H9 (cell line): ENCODE data around the gene LAGE3. TPM values are rescaled to one million over a fixed set of nuclear protein-coding genes. Genes with fewer than 3 reads are reported as not detected.

ENCODE experiments used
- DNase-seq: peaks from one replicate; pipeline ENCODE4 v3.0.0-alpha.2; 2017
- H2AFZ ChIP-seq: one replicate; pipeline ENCODE4 v1.6.1; 2013; ENCODE audit warnings: mild to moderate bottlenecking, low read length, control low read depth, moderate library complexity
- H2AK5ac ChIP-seq: 2 replicates; pipeline ENCODE4 v1.6.1; 2013; ENCODE audit warnings: low read length, control low read depth, mixed read lengths; ENCODE audit not compliant: insufficient read length
- H2BK120ac ChIP-seq: one replicate; pipeline ENCODE4 v1.6.1; 2013; ENCODE audit warnings: low read depth, mild to moderate bottlenecking, low read length, control low read depth, inconsistent platforms; ENCODE audit not compliant: poor library complexity, severe bottlenecking
- H2BK12ac ChIP-seq: 2 replicates; pipeline ENCODE4 v1.6.1; 2013; ENCODE audit warnings: low read length, control low read depth, mixed read lengths, low read depth; ENCODE audit not compliant: insufficient read length
- H2BK15ac ChIP-seq: 2 replicates; pipeline ENCODE4 v1.6.1; 2013; ENCODE audit warnings: low read depth, low read length, control low read depth
- H2BK20ac ChIP-seq: one replicate; pipeline ENCODE4 v1.6.1; 2013; ENCODE audit warnings: low read depth, mild to moderate bottlenecking, low read length, control low read depth, inconsistent platforms; ENCODE audit not compliant: poor library complexity, severe bottlenecking
- H2BK5ac ChIP-seq: 2 replicates; pipeline ENCODE4 v1.6.1; 2013; ENCODE audit warnings: low read length, control low read depth, mixed read lengths; ENCODE audit not compliant: insufficient read length
- H3K14ac ChIP-seq: 2 replicates; pipeline ENCODE4 v1.6.1; 2013; ENCODE audit warnings: low read length, control low read depth; ENCODE audit not compliant: insufficient read depth
- H3K18ac ChIP-seq: 2 replicates; pipeline ENCODE4 v1.6.1; 2013; ENCODE audit warnings: low read depth, mild to moderate bottlenecking, mixed read lengths, low read length, control low read depth; ENCODE audit not compliant: insufficient read length
- H3K23ac ChIP-seq: 2 replicates; pipeline ENCODE4 v1.6.1; 2013; ENCODE audit warnings: low read length, control low read depth, mixed read lengths, low read depth; ENCODE audit not compliant: insufficient read length
- H3K23me2 ChIP-seq: 2 replicates; pipeline ENCODE4 v1.6.1; 2013; ENCODE audit warnings: low read depth, mild to moderate bottlenecking, mixed read lengths, low read length, control low read depth; ENCODE audit not compliant: insufficient read length, poor library complexity, severe bottlenecking
- H3K27ac ChIP-seq: 2 replicates; pipeline ENCODE4 v1.5.1; 2013; ENCODE audit warnings: low read length, control low read depth, mixed read lengths, low read depth; ENCODE audit not compliant: insufficient read length
- H3K27me3 ChIP-seq: 2 replicates; pipeline ENCODE4 v1.6.1; 2013; ENCODE audit warnings: low read length, control low read depth, inconsistent platforms; ENCODE audit not compliant: insufficient read depth
- H3K4ac ChIP-seq: 2 replicates; pipeline ENCODE4 v1.6.1; 2013; ENCODE audit warnings: low read depth, mild to moderate bottlenecking, control low read depth, inconsistent platforms, low read length, moderate library complexity
- H3K4me1 ChIP-seq: 2 replicates; pipeline ENCODE4 v1.6.1; 2013; ENCODE audit warnings: low read length, control low read depth, inconsistent platforms; ENCODE audit not compliant: insufficient read depth
- H3K4me2 ChIP-seq: 2 replicates; pipeline ENCODE4 v1.6.1; 2013; ENCODE audit warnings: low read length, control low read depth, mixed read lengths; ENCODE audit not compliant: insufficient read length, insufficient read depth
- H3K56ac ChIP-seq: 2 replicates; pipeline ENCODE4 v1.6.1; 2013; ENCODE audit warnings: low read depth, mild to moderate bottlenecking, mixed read lengths, low read length, control low read depth; ENCODE audit not compliant: insufficient read length
- H3K79me1 ChIP-seq: 2 replicates; pipeline ENCODE4 v1.6.1; 2013; ENCODE audit warnings: low read depth, mild to moderate bottlenecking, moderate library complexity, low read length, control low read depth, inconsistent platforms; ENCODE audit not compliant: insufficient read depth, poor library complexity, severe bottlenecking
- H3K79me2 ChIP-seq: 2 replicates; pipeline ENCODE4 v1.6.1; 2013; ENCODE audit warnings: low read length, control low read depth, inconsistent platforms; ENCODE audit not compliant: insufficient read depth
- H3K9ac ChIP-seq: 2 replicates; pipeline ENCODE4 v1.6.1; 2013; ENCODE audit warnings: low read length, control low read depth, mixed read lengths; ENCODE audit not compliant: insufficient read length; ENCODE audit errors: extremely low read depth
- H3K9me3 ChIP-seq: one replicate; pipeline ENCODE4 v1.6.1; 2013; ENCODE audit warnings: low read depth, low read length, inconsistent platforms; ENCODE audit not compliant: control insufficient read depth
- H3T11ph ChIP-seq: one replicate; pipeline ENCODE4 v1.6.1; 2013; ENCODE audit warnings: mild to moderate bottlenecking, low read length, control low read depth, inconsistent platforms
- H4K20me1 ChIP-seq: one replicate; pipeline ENCODE4 v1.6.1; 2013; ENCODE audit not compliant: control insufficient read depth, insufficient read length, insufficient read depth
- H4K5ac ChIP-seq: 2 replicates; pipeline ENCODE4 v1.6.1; 2013; ENCODE audit warnings: low read depth, mild to moderate bottlenecking, mixed read lengths, low read length, control low read depth; ENCODE audit not compliant: insufficient read length
- H4K8ac ChIP-seq: replicated peaks from 2 replicates; pipeline ENCODE4 v1.6.1; 2013; ENCODE audit warnings: low read length, control low read depth, mixed read lengths, low read depth; ENCODE audit not compliant: insufficient read length
- H4K91ac ChIP-seq: 2 replicates; pipeline ENCODE4 v1.6.1; 2013; ENCODE audit warnings: low read depth, mild to moderate bottlenecking, moderate library complexity, mixed read lengths, low read length, control low read depth; ENCODE audit not compliant: insufficient read length
- H3K27ac Mint-ChIP-seq, 3 experiments: 2 replicates in 2 of 3; 3 replicates in 1 of 3; pipeline ENCODE4 v1.8.0; 2020 to 2021; ENCODE audit warnings: mixed read lengths in 3 of 3, mild to moderate bottlenecking in 1 of 3, moderate library complexity in 1 of 3
- H3K27me3 Mint-ChIP-seq: 2 replicates; pipeline ENCODE4 v1.8.0; 2021; ENCODE audit warnings: low read depth, mild to moderate bottlenecking, moderate library complexity, mixed read lengths
- H3K36me3 Mint-ChIP-seq, 3 experiments: 2 replicates in 2 of 3; 3 replicates in 1 of 3; pipeline ENCODE4 v1.8.0; 2020 to 2021; ENCODE audit warnings: low read depth in 3 of 3, mixed read lengths in 3 of 3; ENCODE audit not compliant: insufficient read depth in 1 of 3
- H3K4me1 Mint-ChIP-seq, 2 experiments: 2 replicates each; pipeline ENCODE4 v1.8.0; 2020; ENCODE audit warnings: mixed read lengths in 2 of 2
- H3K4me3 Mint-ChIP-seq, 2 experiments: 2 replicates in 1 of 2; 3 replicates in 1 of 2; pipeline ENCODE4 v1.8.0; 2020 to 2021; ENCODE audit warnings: mild to moderate bottlenecking in 2 of 2, mixed read lengths in 2 of 2, moderate library complexity in 1 of 2
- H3K9me3 Mint-ChIP-seq, 2 experiments: 2 replicates in 1 of 2; 3 replicates in 1 of 2; pipeline ENCODE4 v1.8.0; 2020; ENCODE audit warnings: mild to moderate bottlenecking in 2 of 2, mixed read lengths in 2 of 2, moderate library complexity in 1 of 2
- WGBS: extraction: QIAGEN DNeasy Blood & Tissue Kit; methylation state at CpG from one replicate; pipeline ENCODE4 v1.1.7; 2013; ENCODE audit warnings: missing lambda C conversion rate, low lambda C conversion rate, mixed read lengths; ENCODE audit not compliant: insufficient read length; ENCODE audit errors: extremely low coverage; 5-methylcytosine and 5-hydroxymethylcytosine counted together
- total RNA-seq: library from RNA; stranded (reverse); gene quantifications from 2 replicates; pipeline ENCODE4 v1.2.1, GENCODE V29; 2021
- TF ChIP-seq, protein P1 (sequence below): fragments of 200-600 bp; sonication (generic); conservative IDR thresholded peaks from 3 replicates; pipeline ENCODE4 v1.8.0; 2021; ENCODE audit warnings: antibody characterized with exemption, mild to moderate bottlenecking

Gene LAGE3
- total RNA-seq, 1 experiment from 2014 or later, result 32.5 TPM

GRCh38 chrX:154470434-154470833, 8.6 kb downstream of the LAGE3 start:
- H4K20me1 ChIP-seq, result no peaks in the 10 kb centered on the region
- no peak overlapping the region for H3K27ac Mint-ChIP-seq
- H2BK20ac ChIP-seq, result no peak overlapping the region
- H3K4me1 Mint-ChIP-seq, result no peaks in the 10 kb centered on the region
- H3K9ac ChIP-seq, result no peak overlapping the region
- H3K4me3 Mint-ChIP-seq, result no peak overlapping the region
- no peak overlapping the region for H3K56ac ChIP-seq
- no peak overlapping the region for H4K8ac ChIP-seq
- H3K27me3 Mint-ChIP-seq, result peaks cover under 1% of the 10 kb centered on the region; the same call in 1 of the 2 replicates
- no peaks in the 10 kb centered on the region for H3K23me2 ChIP-seq
- no peak overlapping the region for H3K18ac ChIP-seq
- no peak overlapping the region for H3K4me2 ChIP-seq
- no peak overlapping the region for H2BK120ac ChIP-seq
- H4K91ac ChIP-seq, result no peak overlapping the region
- H3K27ac ChIP-seq, result no peak overlapping the region
- no peak overlapping the region for H2BK5ac ChIP-seq
- TF ChIP-seq, protein P1, sequence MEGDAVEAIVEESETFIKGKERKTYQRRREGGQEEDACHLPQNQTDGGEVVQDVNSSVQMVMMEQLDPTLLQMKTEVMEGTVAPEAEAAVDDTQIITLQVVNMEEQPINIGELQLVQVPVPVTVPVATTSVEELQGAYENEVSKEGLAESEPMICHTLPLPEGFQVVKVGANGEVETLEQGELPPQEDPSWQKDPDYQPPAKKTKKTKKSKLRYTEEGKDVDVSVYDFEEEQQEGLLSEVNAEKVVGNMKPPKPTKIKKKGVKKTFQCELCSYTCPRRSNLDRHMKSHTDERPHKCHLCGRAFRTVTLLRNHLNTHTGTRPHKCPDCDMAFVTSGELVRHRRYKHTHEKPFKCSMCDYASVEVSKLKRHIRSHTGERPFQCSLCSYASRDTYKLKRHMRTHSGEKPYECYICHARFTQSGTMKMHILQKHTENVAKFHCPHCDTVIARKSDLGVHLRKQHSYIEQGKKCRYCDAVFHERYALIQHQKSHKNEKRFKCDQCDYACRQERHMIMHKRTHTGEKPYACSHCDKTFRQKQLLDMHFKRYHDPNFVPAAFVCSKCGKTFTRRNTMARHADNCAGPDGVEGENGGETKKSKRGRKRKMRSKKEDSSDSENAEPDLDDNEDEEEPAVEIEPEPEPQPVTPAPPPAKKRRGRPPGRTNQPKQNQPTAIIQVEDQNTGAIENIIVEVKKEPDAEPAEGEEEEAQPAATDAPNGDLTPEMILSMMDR, result no peak
- H3K4ac ChIP-seq, result no peak overlapping the region
- no peaks in the 10 kb centered on the region for H3K4me1 ChIP-seq
- peaks cover 56 to 86% of the 10 kb centered on the region in 2 experiments for H3K9me3 Mint-ChIP-seq
- H2BK15ac ChIP-seq, result no peak overlapping the region
- H3K14ac ChIP-seq, result no peak overlapping the region
- H3K79me2 ChIP-seq, result no peaks in the 10 kb centered on the region
- WGBS, result no CpG with 5 or more reads among the region's 14 CpGs
- no peak overlapping the region for H3T11ph ChIP-seq
- H3K9me3 ChIP-seq, result peaks cover 22% of the 10 kb centered on the region
- H3K23ac ChIP-seq, result no peak overlapping the region
- no peaks in the 10 kb centered on the region for H3K79me1 ChIP-seq
- no peak overlapping the region for H4K5ac ChIP-seq
- H3K27me3 ChIP-seq, result no peaks in the 10 kb centered on the region
- no peak overlapping the region for H2BK12ac ChIP-seq
- no peak overlapping the region for H2AFZ ChIP-seq
- peaks cover 16 to 62% (median 58%) of the 10 kb centered on the region in 3 experiments for H3K36me3 Mint-ChIP-seq
- DNase-seq, result no peak
- no peak overlapping the region for H2AK5ac ChIP-seq
